Upper lobe of right lung (tissue), 1 donor: ENCODE results near the gene INTS2. TPM values are rescaled to one million over a fixed set of nuclear protein-coding genes. Genes with fewer than 3 reads are reported as not detected.
"Not testable (repeated sequence)": the region's sequence is repeated elsewhere in the genome, so short reads cannot be mapped to it uniquely, and the experiment has no call there.

Experiments used
- ATAC-seq: fragments of 200-7000 bp; cut with Tn5 transposase; one replicate; pipeline ENCODE4 v1.9.1; 2020; ENCODE audit warnings: mild to moderate bottlenecking, moderate library complexity
- DNase-seq: peaks from one replicate; pipeline ENCODE4 v3.0.0-alpha.2; 2020
- H3K27ac ChIP-seq: fragments of 200-600 bp; one replicate; pipeline ENCODE4 v1.8.0; 2022
- H3K27me3 ChIP-seq: fragments of 200-600 bp; one replicate; pipeline ENCODE4 v1.8.0; 2022; ENCODE audit warnings: mild to moderate bottlenecking
- H3K36me3 ChIP-seq: fragments of 200-600 bp; one replicate; pipeline ENCODE4 v1.8.0; 2022
- H3K4me1 ChIP-seq: fragments of 200-600 bp; one replicate; pipeline ENCODE4 v1.8.0; 2022
- H3K4me3 ChIP-seq: fragments of 200-600 bp; one replicate; pipeline ENCODE4 v1.8.0; 2022; ENCODE audit warnings: mild to moderate bottlenecking
- H3K9me3 ChIP-seq: fragments of 200-600 bp; one replicate; pipeline ENCODE4 v1.8.0; 2022
- intact Hi-C: fragments of 100-400 bp; cut with DNase I; formaldehyde crosslinking; loops from one replicate; pipeline ENCODE4 v1.11.0; 2022
- total RNA-seq: library from RNA; stranded (reverse); fragmentation: NEBNext Ultra II Directional; extraction: Animal tissue kit (Norgen Biotek cat#: 25700); gene quantifications from one replicate; pipeline ENCODE4 v1.2.1, GENCODE V29; 2021
- TF ChIP-seq, protein P1 (sequence below): fragments of 200-600 bp; IDR thresholded peaks from one replicate; pipeline ENCODE4 v1.8.0; 2022; ENCODE audit warnings: antibody characterized with exemption
- donor health status: DM: no; HTN: yes; CAD: no; lungs with severe emphysema.

The INTS2 gene
- total RNA-seq, 1 donor from 2014 or later, result 10.9 TPM

DNA sequence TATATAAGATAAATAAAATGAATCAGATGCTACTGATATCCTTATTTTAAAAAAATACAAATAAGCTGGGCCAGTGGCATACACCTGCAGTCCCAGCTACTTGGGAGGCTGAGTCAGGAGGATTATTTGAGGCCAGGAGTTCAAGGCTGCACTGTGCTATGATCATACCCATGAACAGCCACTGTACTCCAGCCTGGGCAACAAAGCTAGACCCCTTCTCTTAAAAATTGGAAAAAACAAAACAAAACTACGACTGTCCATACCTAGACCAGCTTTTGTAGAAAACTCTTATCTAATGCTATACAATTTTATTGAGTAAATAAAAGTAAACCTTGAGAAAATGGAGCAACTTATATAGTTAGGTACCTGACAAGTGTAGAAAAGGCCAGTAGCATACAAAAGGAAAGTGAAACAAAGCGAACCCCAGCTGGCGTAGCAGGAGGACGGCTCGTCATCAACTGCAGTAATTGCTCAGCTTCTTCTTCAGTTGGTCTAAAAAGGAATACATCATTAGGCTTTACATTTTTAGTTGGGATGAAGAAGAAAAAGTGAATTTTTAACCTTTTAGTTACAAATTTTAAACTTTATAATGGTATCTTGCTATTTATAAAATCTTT, 23.6 kb downstream of the INTS2 start:
- intact Hi-C loops, result no loop called here
- Histone ChIP-seq H3K9me3 (no peaks in the 10 kb centered on the region), H3K4me3 (no peak overlapping the region), H3K27ac (no peak overlapping the region), H3K27me3 (no peaks in the 10 kb centered on the region), H3K4me1 (no peaks in the 10 kb centered on the region), H3K36me3 (peaks cover 80% of the 10 kb centered on the region)
- DNase-seq (no peak), ATAC-seq (no peak)
- TF ChIP-seq, protein P1, sequence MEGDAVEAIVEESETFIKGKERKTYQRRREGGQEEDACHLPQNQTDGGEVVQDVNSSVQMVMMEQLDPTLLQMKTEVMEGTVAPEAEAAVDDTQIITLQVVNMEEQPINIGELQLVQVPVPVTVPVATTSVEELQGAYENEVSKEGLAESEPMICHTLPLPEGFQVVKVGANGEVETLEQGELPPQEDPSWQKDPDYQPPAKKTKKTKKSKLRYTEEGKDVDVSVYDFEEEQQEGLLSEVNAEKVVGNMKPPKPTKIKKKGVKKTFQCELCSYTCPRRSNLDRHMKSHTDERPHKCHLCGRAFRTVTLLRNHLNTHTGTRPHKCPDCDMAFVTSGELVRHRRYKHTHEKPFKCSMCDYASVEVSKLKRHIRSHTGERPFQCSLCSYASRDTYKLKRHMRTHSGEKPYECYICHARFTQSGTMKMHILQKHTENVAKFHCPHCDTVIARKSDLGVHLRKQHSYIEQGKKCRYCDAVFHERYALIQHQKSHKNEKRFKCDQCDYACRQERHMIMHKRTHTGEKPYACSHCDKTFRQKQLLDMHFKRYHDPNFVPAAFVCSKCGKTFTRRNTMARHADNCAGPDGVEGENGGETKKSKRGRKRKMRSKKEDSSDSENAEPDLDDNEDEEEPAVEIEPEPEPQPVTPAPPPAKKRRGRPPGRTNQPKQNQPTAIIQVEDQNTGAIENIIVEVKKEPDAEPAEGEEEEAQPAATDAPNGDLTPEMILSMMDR, result no peak

DNA sequence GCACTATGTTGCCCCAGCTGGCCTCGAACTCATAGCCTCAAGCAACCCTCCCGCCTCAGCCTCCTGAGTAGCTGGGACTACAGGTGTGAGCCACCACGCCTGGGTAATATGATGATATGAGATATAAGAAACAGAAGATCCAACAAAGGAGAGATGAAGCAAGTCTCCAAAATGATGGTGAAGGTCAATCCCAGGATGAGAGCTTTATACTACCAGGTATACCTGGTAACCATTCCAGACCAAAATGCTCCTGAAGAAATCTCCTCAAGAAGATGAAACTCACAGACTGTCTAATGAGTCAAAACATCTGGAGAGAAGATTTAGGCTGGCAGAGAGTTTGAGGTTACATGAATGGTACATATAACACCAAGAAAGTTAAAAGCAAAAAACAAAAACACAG, 24.5 kb downstream of the INTS2 start:
- Histone ChIP-seq H3K4me1 (no peaks in the 10 kb centered on the region), H3K27me3 (no peaks in the 10 kb centered on the region), H3K4me3 (no peak overlapping the region), H3K9me3 (no peaks in the 10 kb centered on the region), H3K27ac (no peak overlapping the region), H3K36me3 (peaks cover 83% of the 10 kb centered on the region)
- no peak for ATAC-seq
- TF ChIP-seq, protein P1, result no peak
- no peak for DNase-seq
- intact Hi-C loops, result no loop called here

DNA sequence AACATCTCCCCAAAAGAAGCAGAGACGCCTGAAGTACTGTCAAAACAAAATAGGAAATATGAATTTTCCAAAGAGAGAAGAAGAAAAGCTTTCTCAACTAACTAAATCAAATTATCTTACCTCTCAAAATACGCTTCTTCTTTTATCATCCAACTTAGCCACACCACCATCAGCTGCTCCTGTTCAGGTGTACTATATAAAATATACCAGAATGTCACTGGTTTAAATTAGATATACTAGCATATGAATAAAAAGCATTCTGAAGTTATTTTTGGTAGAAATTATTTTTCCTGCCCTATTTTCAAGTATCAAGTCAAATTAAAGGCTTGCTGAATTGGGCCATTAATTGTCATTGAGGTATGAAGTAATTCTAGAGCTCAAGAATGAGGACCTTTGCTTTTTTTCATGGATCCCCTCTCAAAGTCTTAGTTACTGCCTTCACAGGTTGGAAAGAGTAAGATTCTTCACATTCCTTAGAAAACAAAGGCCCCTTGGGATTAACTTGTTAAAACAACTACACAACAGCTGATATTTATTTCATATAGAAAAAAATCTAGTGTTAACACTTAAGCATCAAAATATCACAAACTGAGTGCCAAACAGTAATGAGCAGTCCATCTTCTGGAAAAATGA, 30.1 kb downstream of the INTS2 start:
- TF ChIP-seq, protein P1, result no peak
- Histone ChIP-seq H3K27me3 (no peaks in the 10 kb centered on the region), H3K4me1 (no peaks in the 10 kb centered on the region), H3K36me3 (peaks cover 87% of the 10 kb centered on the region), H3K9me3 (no peaks in the 10 kb centered on the region), H3K4me3 (no peak overlapping the region), H3K27ac (no peak overlapping the region)
- intact Hi-C loops, result no loop called here
- ATAC-seq, result no peak
- no peak for DNase-seq

DNA sequence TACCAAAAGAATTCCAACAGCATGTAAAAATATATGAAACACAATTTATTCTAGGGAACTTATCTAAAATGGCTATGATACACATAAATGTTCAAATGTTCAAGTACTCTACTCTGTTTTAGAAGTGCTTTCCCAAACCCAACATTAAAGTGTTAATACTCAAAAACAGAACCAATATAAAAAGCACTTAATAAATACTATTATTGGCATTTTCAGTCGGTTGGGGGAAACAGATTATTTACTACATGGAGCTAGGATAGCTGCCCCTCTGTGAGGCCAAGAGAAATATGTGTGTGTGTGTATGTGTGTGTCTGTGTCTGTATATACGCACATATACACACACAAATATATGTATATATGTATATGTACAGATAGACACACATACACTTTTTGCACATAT, 32.4 kb downstream of the INTS2 start:
- Histone ChIP-seq H3K9me3 (no peaks in the 10 kb centered on the region), H3K4me1 (no peaks in the 10 kb centered on the region), H3K36me3 (peaks cover 88% of the 10 kb centered on the region), H3K4me3 (no peak overlapping the region), H3K27me3 (no peaks in the 10 kb centered on the region), H3K27ac (no peak overlapping the region)
- no peak for ATAC-seq
- intact Hi-C loops, result no loop called here
- TF ChIP-seq, protein P1, result no peak
- no peak for DNase-seq

DNA sequence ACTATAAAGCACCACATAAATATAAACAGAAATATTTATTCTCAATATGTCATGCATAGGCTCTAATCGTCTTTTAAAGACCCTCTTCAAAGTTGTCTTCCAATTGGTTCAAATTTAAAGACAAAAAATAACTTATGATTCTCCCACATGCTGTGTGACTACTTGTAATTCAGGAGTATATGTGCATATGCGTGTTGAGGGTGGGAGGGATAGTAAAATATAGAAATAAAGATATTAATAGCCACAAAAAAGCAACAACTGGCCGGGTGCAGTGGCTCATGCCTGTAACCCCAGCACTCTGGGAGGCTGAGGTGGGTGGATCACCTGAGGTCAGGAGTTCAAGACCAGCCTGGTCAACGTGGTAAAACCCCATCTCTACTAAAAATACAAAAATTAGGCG, 33.5 kb downstream of the INTS2 start:
- H3K9me3 ChIP-seq, H3K27ac ChIP-seq, H3K27me3 ChIP-seq, intact Hi-C loops, H3K4me3 ChIP-seq, H3K4me1 ChIP-seq, DNase-seq, ATAC-seq: not testable (repeated sequence)
- H3K36me3 ChIP-seq, result peaks cover 90% of the 10 kb centered on the region

DNA sequence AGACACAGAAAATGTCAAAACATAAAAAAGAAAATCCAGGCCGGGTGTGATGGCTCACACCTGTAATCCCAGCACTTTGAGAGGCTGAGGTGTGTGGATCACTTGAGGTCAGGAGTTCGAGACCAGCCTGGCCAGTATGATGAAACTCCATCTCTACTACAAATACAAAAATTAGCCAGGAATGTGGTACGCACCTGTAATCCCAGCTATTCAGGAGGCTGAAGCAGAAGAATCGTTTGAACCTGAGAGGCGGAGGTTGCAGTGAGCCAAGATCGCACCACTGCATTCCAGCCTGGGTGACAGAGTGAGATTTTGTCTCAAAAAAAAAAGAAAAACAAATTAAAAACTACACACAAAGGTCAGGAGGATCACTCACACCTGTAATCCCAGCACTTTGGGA, 40.0 kb downstream of the INTS2 start:
- peaks cover 77% of the 10 kb centered on the region for H3K36me3 ChIP-seq
- intact Hi-C loops, H3K4me3 ChIP-seq, H3K9me3 ChIP-seq, ATAC-seq, H3K4me1 ChIP-seq, DNase-seq, H3K27me3 ChIP-seq, H3K27ac ChIP-seq: not testable (repeated sequence)

DNA sequence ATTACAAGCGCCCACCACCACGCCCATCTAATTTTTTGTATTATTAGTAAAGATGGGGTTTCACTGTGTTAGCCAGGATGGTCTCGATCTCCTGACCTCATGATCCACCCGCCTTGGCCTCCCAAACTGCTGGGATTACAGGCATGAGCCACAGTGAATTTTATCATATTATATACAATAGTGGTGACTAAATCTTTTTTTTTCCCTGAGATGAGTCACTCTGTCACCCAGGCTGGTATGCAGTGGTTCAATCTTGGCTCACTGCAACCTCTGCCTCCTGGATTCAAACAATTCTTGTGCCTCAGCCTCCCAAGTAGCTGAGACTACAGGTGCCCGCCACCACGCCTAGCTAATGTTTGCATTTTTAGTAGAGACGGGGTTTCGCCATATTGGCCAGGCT, 41.9 kb downstream of the INTS2 start:
- H3K27me3 ChIP-seq, ATAC-seq, H3K9me3 ChIP-seq, H3K4me3 ChIP-seq, DNase-seq, H3K4me1 ChIP-seq, H3K27ac ChIP-seq, intact Hi-C loops: not testable (repeated sequence)
- H3K36me3 ChIP-seq, result peaks cover 62% of the 10 kb centered on the region
